HepG2 (cell line): ENCODE measurements around the gene IWS1. TPM values are rescaled to one million over a fixed set of nuclear protein-coding genes. Genes with fewer than 3 reads are reported as not detected.

Experiments used
- FOSL1 ChIP-seq: sonication (generic); formaldehyde crosslinking; IDR thresholded peaks from 2 replicates; pipeline ENCODE4 v1.9.0; 2021; ENCODE audit warnings: missing genetic modification reagents, borderline replicate concordance
- FOXA1 ChIP-seq, 2 experiments: fragments of 450-650 bp in 1 of 2; sonication (generic) in 1 of 2; formaldehyde crosslinking in 1 of 2; IDR thresholded peaks; 2 replicates each; pipeline versions ENCODE4 v1.4.0 to v1.6.1; 2016 to 2020; ENCODE audit warnings: missing genetic modification reagents in 1 of 2
- HDAC1 ChIP-seq: sonication (generic); formaldehyde crosslinking; IDR thresholded peaks from 2 replicates; pipeline ENCODE4 v1.5.1; 2020; ENCODE audit warnings: mild to moderate bottlenecking, missing genetic modification reagents
- HMGA1 ChIP-seq: sonication (generic); formaldehyde crosslinking; conservative IDR thresholded peaks from 2 replicates; pipeline ENCODE4 v1.4.0; 2020; ENCODE audit warnings: missing genetic modification reagents
- HNRNPUL1 ChIP-seq: fragments of 200-400 bp; formaldehyde crosslinking; IDR thresholded peaks from 2 replicates; pipeline ENCODE4 v1.6.1; 2017; ENCODE audit warnings: low read depth, mild to moderate bottlenecking, low read length, moderate library complexity
- KLF13 ChIP-seq: sonication (generic); formaldehyde crosslinking; IDR thresholded peaks from 2 replicates; pipeline ENCODE4 v1.4.0; 2020; ENCODE audit warnings: mild to moderate bottlenecking, missing genetic modification reagents
- NFIC ChIP-seq: IDR thresholded peaks from 2 replicates; pipeline ENCODE4 v1.6.1; 2012; ENCODE audit warnings: mild to moderate bottlenecking, low read length, inconsistent platforms
- RBFOX2 ChIP-seq: fragments of 200-400 bp; formaldehyde crosslinking; IDR thresholded peaks from 2 replicates; pipeline ENCODE4 v1.6.1; 2017; ENCODE audit warnings: low read depth, mild to moderate bottlenecking, low read length
- RBM22 ChIP-seq: fragments of 200-400 bp; formaldehyde crosslinking; optimal IDR thresholded peaks from 2 replicates; pipeline ENCODE3; 2017; ENCODE audit warnings: mild to moderate bottlenecking, low read length, moderate library complexity
- TOE1 ChIP-seq: sonication (generic); formaldehyde crosslinking; IDR thresholded peaks from 2 replicates; pipeline ENCODE4 v1.4.0; 2020; ENCODE audit warnings: mild to moderate bottlenecking, missing genetic modification reagents
- WIZ ChIP-seq: sonication (generic); formaldehyde crosslinking; IDR thresholded peaks from 2 replicates; pipeline ENCODE4 v1.5.1; 2020; ENCODE audit warnings: mild to moderate bottlenecking, missing genetic modification reagents
- ZNF124 ChIP-seq: sonication (generic); formaldehyde crosslinking; IDR thresholded peaks from 2 replicates; pipeline ENCODE4 v1.4.0; 2020; ENCODE audit warnings: missing genetic modification reagents
- ZNF33B ChIP-seq: sonication (generic); formaldehyde crosslinking; IDR thresholded peaks from 2 replicates; pipeline ENCODE4 v1.5.1; 2020; ENCODE audit warnings: mild to moderate bottlenecking, missing genetic modification reagents
- ZNF44 ChIP-seq: sonication (generic); formaldehyde crosslinking; IDR thresholded peaks from 2 replicates; pipeline ENCODE4 v1.5.1; 2020; ENCODE audit warnings: mild to moderate bottlenecking, missing genetic modification reagents
- ZNF589 ChIP-seq: sonication (generic); formaldehyde crosslinking; conservative IDR thresholded peaks from 2 replicates; pipeline ENCODE4 v1.8.0; 2022; ENCODE audit warnings: mild to moderate bottlenecking, moderate library complexity, missing genetic modification reagents
- ZNF781 ChIP-seq: sonication (generic); formaldehyde crosslinking; IDR thresholded peaks from 2 replicates; pipeline ENCODE4 v1.5.1; 2020; ENCODE audit warnings: borderline replicate concordance, mild to moderate bottlenecking, missing genetic modification reagents; ENCODE audit errors: not compliant biosample characterization
- ZSCAN30 ChIP-seq: sonication (generic); formaldehyde crosslinking; IDR thresholded peaks from 2 replicates; pipeline ENCODE4 v1.5.0; 2020; ENCODE audit warnings: mild to moderate bottlenecking, missing genetic modification reagents
- polyA plus RNA-seq, 8 experiments: library from polyadenylated mRNA; depleted of rRNA in 3 of 8; stranded (reverse) in 7 of 8; unstranded in 1 of 8; fragments of >200 nt; fragmentation: Illumina TruSeq in 4 of 8; extraction: Trizol in 4 of 8; gene quantifications; 2 replicates each; pipeline versions ENCODE4 v1.2.1 to v1.2.3, GENCODE V29; 2011 to 2016; ENCODE audit warnings: low read depth in 4 of 8, missing spikeins in 1 of 8, mixed read lengths in 1 of 8; ENCODE audit not compliant: insufficient read depth in 1 of 8
- total RNA-seq, 5 experiments: library from RNA; depleted of rRNA; stranded (reverse); fragments of >200 nt; fragmentation: Illumina TruSeq; extraction: Trizol; gene quantifications; 2 replicates each; pipeline ENCODE4 v1.2.3, GENCODE V29; 2016; ENCODE audit warnings: low read depth in 1 of 5
- TF ChIP-seq, protein P1 (sequence below): sonication (generic); formaldehyde crosslinking; IDR thresholded peaks from 2 replicates; pipeline ENCODE4 v1.5.0; 2020; ENCODE audit warnings: mild to moderate bottlenecking, missing genetic modification reagents
- TF ChIP-seq, protein P2 (sequence below): sonication (generic); formaldehyde crosslinking; IDR thresholded peaks from 2 replicates; pipeline ENCODE4 v1.5.0; 2020; ENCODE audit warnings: missing genetic modification reagents
- TF ChIP-seq, protein P3 (sequence below): sonication (generic); formaldehyde crosslinking; IDR thresholded peaks from 2 replicates; pipeline ENCODE4 v1.4.0; 2020; ENCODE audit warnings: missing genetic modification reagents
- TF ChIP-seq, protein P4 (sequence below): sonication (generic); formaldehyde crosslinking; IDR thresholded peaks from 2 replicates; pipeline ENCODE4 v1.4.0; 2020; ENCODE audit warnings: missing genetic modification reagents

IWS1 gene
- total and polyA plus RNA-seq, 2 of the 13 experiments (the other 11 are each of a cell fraction or from before 2014, with no cell fraction given) = 28.9 to 62.3 TPM

DNA sequence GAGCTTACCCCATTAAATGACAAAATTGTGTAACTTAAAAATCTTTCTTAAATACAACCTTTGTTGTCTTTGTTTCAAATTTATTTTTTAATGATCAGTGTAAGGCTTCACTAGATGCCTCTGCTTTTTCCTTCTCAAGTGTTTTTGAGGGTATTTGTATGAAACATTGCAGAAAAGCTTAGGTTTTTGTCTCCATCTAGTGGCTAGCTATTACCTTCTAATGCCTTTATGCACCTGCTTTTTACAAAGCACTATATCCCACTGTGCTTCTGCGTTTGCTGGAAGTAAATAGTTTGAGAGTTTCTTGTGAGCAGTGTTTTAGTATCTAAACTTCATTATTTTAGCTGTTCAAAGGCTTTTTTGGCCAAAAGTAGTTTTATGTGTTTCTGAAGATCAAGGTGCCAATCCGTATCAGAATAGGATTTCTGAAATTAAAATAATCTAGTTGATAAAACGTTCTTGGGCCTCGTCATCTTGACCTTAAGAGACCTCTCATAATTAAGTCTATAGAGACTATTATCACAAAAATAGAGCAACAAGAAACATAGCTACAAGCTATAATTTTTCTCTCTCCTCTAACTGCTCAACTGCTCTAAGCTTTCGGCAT, 47.0 kb downstream of the IWS1 start (continued):
- TF ChIP-seq KLF13 (CRISPR knock-in tag) = no peak
- no peak for TF ChIP-seq NFIC
- TF ChIP-seq, protein P1, sequence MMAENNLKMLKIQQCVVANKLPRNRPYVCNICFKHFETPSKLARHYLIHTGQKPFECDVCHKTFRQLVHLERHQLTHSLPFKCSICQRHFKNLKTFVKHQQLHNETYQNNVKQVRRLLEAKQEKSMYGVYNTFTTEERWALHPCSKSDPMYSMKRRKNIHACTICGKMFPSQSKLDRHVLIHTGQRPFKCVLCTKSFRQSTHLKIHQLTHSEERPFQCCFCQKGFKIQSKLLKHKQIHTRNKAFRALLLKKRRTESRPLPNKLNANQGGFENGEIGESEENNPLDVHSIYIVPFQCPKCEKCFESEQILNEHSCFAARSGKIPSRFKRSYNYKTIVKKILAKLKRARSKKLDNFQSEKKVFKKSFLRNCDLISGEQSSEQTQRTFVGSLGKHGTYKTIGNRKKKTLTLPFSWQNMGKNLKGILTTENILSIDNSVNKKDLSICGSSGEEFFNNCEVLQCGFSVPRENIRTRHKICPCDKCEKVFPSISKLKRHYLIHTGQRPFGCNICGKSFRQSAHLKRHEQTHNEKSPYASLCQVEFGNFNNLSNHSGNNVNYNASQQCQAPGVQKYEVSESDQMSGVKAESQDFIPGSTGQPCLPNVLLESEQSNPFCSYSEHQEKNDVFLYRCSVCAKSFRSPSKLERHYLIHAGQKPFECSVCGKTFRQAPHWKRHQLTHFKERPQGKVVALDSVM (CRISPR knock-in tag) = no peak
- no peak for TF ChIP-seq HNRNPUL1
- no peak for TF ChIP-seq HDAC1 (CRISPR knock-in tag)
- TF ChIP-seq, protein P2, sequence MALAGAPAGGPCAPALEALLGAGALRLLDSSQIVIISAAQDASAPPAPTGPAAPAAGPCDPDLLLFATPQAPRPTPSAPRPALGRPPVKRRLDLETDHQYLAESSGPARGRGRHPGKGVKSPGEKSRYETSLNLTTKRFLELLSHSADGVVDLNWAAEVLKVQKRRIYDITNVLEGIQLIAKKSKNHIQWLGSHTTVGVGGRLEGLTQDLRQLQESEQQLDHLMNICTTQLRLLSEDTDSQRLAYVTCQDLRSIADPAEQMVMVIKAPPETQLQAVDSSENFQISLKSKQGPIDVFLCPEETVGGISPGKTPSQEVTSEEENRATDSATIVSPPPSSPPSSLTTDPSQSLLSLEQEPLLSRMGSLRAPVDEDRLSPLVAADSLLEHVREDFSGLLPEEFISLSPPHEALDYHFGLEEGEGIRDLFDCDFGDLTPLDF (CRISPR knock-in tag) = no peak
- no peak for TF ChIP-seq FOSL1 (CRISPR knock-in tag)
- TF ChIP-seq, protein P3, sequence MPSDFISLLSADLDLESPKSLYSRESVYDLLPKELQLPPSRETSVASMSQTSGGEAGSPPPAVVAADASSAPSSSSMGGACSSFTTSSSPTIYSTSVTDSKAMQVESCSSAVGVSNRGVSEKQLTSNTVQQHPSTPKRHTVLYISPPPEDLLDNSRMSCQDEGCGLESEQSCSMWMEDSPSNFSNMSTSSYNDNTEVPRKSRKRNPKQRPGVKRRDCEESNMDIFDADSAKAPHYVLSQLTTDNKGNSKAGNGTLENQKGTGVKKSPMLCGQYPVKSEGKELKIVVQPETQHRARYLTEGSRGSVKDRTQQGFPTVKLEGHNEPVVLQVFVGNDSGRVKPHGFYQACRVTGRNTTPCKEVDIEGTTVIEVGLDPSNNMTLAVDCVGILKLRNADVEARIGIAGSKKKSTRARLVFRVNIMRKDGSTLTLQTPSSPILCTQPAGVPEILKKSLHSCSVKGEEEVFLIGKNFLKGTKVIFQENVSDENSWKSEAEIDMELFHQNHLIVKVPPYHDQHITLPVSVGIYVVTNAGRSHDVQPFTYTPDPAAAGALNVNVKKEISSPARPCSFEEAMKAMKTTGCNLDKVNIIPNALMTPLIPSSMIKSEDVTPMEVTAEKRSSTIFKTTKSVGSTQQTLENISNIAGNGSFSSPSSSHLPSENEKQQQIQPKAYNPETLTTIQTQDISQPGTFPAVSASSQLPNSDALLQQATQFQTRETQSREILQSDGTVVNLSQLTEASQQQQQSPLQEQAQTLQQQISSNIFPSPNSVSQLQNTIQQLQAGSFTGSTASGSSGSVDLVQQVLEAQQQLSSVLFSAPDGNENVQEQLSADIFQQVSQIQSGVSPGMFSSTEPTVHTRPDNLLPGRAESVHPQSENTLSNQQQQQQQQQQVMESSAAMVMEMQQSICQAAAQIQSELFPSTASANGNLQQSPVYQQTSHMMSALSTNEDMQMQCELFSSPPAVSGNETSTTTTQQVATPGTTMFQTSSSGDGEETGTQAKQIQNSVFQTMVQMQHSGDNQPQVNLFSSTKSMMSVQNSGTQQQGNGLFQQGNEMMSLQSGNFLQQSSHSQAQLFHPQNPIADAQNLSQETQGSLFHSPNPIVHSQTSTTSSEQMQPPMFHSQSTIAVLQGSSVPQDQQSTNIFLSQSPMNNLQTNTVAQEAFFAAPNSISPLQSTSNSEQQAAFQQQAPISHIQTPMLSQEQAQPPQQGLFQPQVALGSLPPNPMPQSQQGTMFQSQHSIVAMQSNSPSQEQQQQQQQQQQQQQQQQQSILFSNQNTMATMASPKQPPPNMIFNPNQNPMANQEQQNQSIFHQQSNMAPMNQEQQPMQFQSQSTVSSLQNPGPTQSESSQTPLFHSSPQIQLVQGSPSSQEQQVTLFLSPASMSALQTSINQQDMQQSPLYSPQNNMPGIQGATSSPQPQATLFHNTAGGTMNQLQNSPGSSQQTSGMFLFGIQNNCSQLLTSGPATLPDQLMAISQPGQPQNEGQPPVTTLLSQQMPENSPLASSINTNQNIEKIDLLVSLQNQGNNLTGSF (CRISPR knock-in tag) = no peak
- peak; percentile 76 for TF ChIP-seq RBM22
- no peak for TF ChIP-seq ZNF781 (CRISPR knock-in tag)
- no peak for TF ChIP-seq ZSCAN30 (CRISPR knock-in tag)
- no peak for TF ChIP-seq ZNF44
- TF ChIP-seq HMGA1 (CRISPR knock-in tag) = no peak
- TF ChIP-seq FOXA1 (IDR thresholded peaks at IDR 0.05) = no peak
- TF ChIP-seq FOXA1 (CRISPR knock-in tag; IDR thresholded peaks at IDR 0.05) = no peak
- TF ChIP-seq WIZ (CRISPR knock-in tag) = no peak
- no peak for TF ChIP-seq TOE1 (CRISPR knock-in tag)
- TF ChIP-seq ZNF33B (CRISPR knock-in tag) = no peak
- no peak for TF ChIP-seq RBFOX2
- TF ChIP-seq ZNF124 = no peak
- TF ChIP-seq, protein P4, sequence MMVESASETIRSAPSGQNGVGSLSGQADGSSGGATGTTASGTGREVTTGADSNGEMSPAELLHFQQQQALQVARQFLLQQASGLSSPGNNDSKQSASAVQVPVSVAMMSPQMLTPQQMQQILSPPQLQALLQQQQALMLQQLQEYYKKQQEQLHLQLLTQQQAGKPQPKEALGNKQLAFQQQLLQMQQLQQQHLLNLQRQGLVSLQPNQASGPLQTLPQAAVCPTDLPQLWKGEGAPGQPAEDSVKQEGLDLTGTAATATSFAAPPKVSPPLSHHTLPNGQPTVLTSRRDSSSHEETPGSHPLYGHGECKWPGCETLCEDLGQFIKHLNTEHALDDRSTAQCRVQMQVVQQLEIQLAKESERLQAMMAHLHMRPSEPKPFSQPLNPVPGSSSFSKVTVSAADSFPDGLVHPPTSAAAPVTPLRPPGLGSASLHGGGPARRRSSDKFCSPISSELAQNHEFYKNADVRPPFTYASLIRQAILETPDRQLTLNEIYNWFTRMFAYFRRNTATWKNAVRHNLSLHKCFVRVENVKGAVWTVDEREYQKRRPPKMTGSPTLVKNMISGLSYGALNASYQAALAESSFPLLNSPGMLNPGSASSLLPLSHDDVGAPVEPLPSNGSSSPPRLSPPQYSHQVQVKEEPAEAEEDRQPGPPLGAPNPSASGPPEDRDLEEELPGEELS = no peak
- TF ChIP-seq ZNF589 (CRISPR knock-in tag) = no peak
